K562 (cell line): Measurements from ENCODE around the gene MAPK13. TPM values are rescaled to one million over a fixed set of nuclear protein-coding genes. Genes with fewer than 3 reads are reported as not detected.

Source experiments
- ATAC-seq: fragments of 200-7000 bp; cut with Tn5 transposase; 3 replicates; pipeline ENCODE4 v1.9.1; 2020; ENCODE audit warnings: moderate library complexity
- BruUV-seq: library from RNA; stranded (reverse); fragments of 400-500 nt; replicated peaks from 2 replicates; lab custom pipeline; 2021; lab: Mats Ljungman, UMichigan
- CTCF ChIA-PET: fragments of 300-600 bp; formaldehyde crosslinking; extraction: SDS; loops from one replicate; lab custom pipeline; 2021; ENCODE audit warnings: low intra/inter-chr PET ratio; lab: Yijun Ruan, JAX
- POLR2A ChIA-PET: fragments of 300-600, 350-650 bp; sonication (Branson Sonifier 250); formaldehyde crosslinking; extraction: SDS; loops from one replicate; lab custom pipeline; 2021; ENCODE audit warnings: antibody characterized with exemption, inconsistent platforms; lab: Yijun Ruan, JAX
- DNase-seq, 4 experiments: peaks; one replicate each; pipeline versions ENCODE4 v3.0.0 to v3.0.0-alpha.2; 2011 to 2018; ENCODE audit warnings: low spot score in 3 of 4, mixed read lengths in 3 of 4; ENCODE audit errors: extremely low read depth in 1 of 4
- FAIRE-seq: peaks from 2 replicates; lab custom pipeline; 2011; peaks lifted over from hg19 to GRCh38; lab: Jason Lieb, UNC
- H2AFZ ChIP-seq: 2 replicates; pipeline ENCODE4 v1.6.0; 2011; ENCODE audit warnings: low read depth, low read length, control low read depth, inconsistent platforms
- H3K27ac ChIP-seq: fragments of 200-600 bp; 3 replicates; pipeline ENCODE4 v1.8.0; 2011; ENCODE audit warnings: low read depth, mild to moderate bottlenecking, control low read depth, inconsistent platforms, low read length, moderate library complexity, mixed read lengths; ENCODE audit errors: extremely low read depth
- H3K27me3 ChIP-seq, 2 experiments: fragments of 300-600 bp in 1 of 2; 2 replicates in 1 of 2; 3 replicates in 1 of 2; pipeline versions ENCODE4 v1.6.0 to v1.8.0; 2011; ENCODE audit warnings: inconsistent platforms in 2 of 2, low read length in 2 of 2, mild to moderate bottlenecking in 1 of 2, mixed read lengths in 1 of 2, moderate library complexity in 1 of 2; ENCODE audit not compliant: control insufficient read depth in 2 of 2, insufficient read depth in 2 of 2
- H3K36me3 ChIP-seq: fragments of 300-600 bp; 3 replicates; pipeline ENCODE4 v1.8.0; 2011; ENCODE audit warnings: mild to moderate bottlenecking, low read length, inconsistent platforms; ENCODE audit not compliant: control insufficient read depth, insufficient read depth
- H3K4me1 ChIP-seq, 2 experiments: fragments of 200-600 bp in 1 of 2; replicated peaks in 1 of 2; 2 replicates in 1 of 2; 3 replicates in 1 of 2; pipeline versions ENCODE4 v1.5.1 to v1.8.0; 2011; ENCODE audit warnings: inconsistent platforms in 2 of 2, low read length in 2 of 2, mild to moderate bottlenecking in 1 of 2, mixed read lengths in 1 of 2, moderate library complexity in 1 of 2; ENCODE audit not compliant: control insufficient read depth in 2 of 2, insufficient read depth in 2 of 2
- H3K4me2 ChIP-seq: 2 replicates; pipeline ENCODE4 v1.6.1; 2011; ENCODE audit warnings: low read length, control low read depth, inconsistent platforms, mixed read lengths; ENCODE audit not compliant: insufficient read depth
- H3K4me3 ChIP-seq: fragments of 200-600 bp; sonication (generic), shearing (Covaris generic); 2 replicates; pipeline ENCODE4 v1.5.1; 2016; ENCODE audit warnings: control low read depth, inconsistent platforms
- H3K79me2 ChIP-seq: fragments of 200-600 bp; 3 replicates; pipeline ENCODE4 v1.8.0; 2011; ENCODE audit warnings: low read length, inconsistent platforms; ENCODE audit not compliant: control insufficient read depth, insufficient read depth
- H3K9ac ChIP-seq, 2 experiments: 2 replicates each; pipeline versions ENCODE4 v1.6.0 to v1.6.1; 2011; ENCODE audit warnings: low read depth in 2 of 2, low read length in 2 of 2, control low read depth in 1 of 2, inconsistent platforms in 1 of 2, mild to moderate bottlenecking in 1 of 2, mixed read lengths in 1 of 2; ENCODE audit not compliant: insufficient read depth in 1 of 2
- H3K9me1 ChIP-seq: one replicate; pipeline ENCODE4 v1.6.0; 2011; ENCODE audit warnings: inconsistent platforms, mild to moderate bottlenecking, low read length, moderate library complexity; ENCODE audit not compliant: control insufficient read depth, insufficient read depth
- H3K9me3 ChIP-seq: replicated peaks from 2 replicates; pipeline ENCODE4 v1.5.1; 2011; ENCODE audit warnings: low read depth, low read length, inconsistent platforms; ENCODE audit not compliant: control insufficient read depth, insufficient read depth
- H4K20me1 ChIP-seq: replicated peaks from 2 replicates; pipeline ENCODE4 v1.6.1; 2011; ENCODE audit warnings: low read length, inconsistent platforms, mixed read lengths; ENCODE audit not compliant: control insufficient read depth, insufficient read depth
- CEBPB ChIP-seq: fragments of 450-650 bp; IDR thresholded peaks from 2 replicates; pipeline ENCODE4 v1.6.1; 2016; ENCODE audit warnings: missing genetic modification characterization, missing compliant biosample characterization
- CEBPG ChIP-seq, 3 experiments: fragments of 200-800 bp in 1 of 3; sonication (Bioruptor generic) in 1 of 3; sonication (generic) in 1 of 3; formaldehyde crosslinking in 1 of 3; IDR thresholded peaks in 2 of 3; conservative IDR thresholded peaks in 1 of 3; 2 replicates each; pipeline versions ENCODE4 v1.6.1 to v1.8.0; 2016 to 2022; ENCODE audit warnings: missing compliant biosample characterization in 2 of 3, missing genetic modification characterization in 2 of 3, mild to moderate bottlenecking in 1 of 3, missing genetic modification reagents in 1 of 3
- FOXK2 ChIP-seq, 2 experiments: fragments of 450-650 bp; IDR thresholded peaks in 1 of 2; conservative IDR thresholded peaks in 1 of 2; 2 replicates each; pipeline ENCODE4 v1.6.1; 2016; ENCODE audit warnings: low read depth in 2 of 2, mild to moderate bottlenecking in 1 of 2
- WGBS: fragments of 100-300 bp; shearing (Covaris generic); methylation state at CpG from one replicate; pipeline ENCODE4 v1.1.6; 2016; ENCODE audit warnings: low coverage, mixed read lengths; ENCODE audit not compliant: insufficient coverage; ENCODE audit errors: missing lambda C conversion rate; 5-methylcytosine and 5-hydroxymethylcytosine counted together
- in situ Hi-C: fragments of 300-500 bp; cut with MboI; formaldehyde crosslinking; loops from 4 replicates; pipeline ENCODE4 v1.15.0; 2018; ENCODE audit warnings: inconsistent platforms, mixed read lengths
- intact Hi-C: fragments of 100-400 bp; cut with micrococcal nuclease; formaldehyde crosslinking; loops from 2 replicates; pipeline ENCODE4 v1.14.2; 2022
- polyA plus RNA-seq, 8 experiments: library from polyadenylated mRNA; depleted of rRNA in 4 of 8; stranded (reverse) in 5 of 8; unstranded in 3 of 8; fragments of >200 nt; fragmentation: Nextera tagmentation in 2 of 8; fragmentation: Illumina TruSeq in 1 of 8; extraction: Ambion mirVana in 2 of 8; extraction: Trizol in 1 of 8; gene quantifications; 2 replicates each; pipeline versions ENCODE4 v1.2.1 to v1.2.3, GENCODE V29; 2011 to 2014; ENCODE audit warnings: inconsistent platforms in 1 of 8, missing spikeins in 1 of 8
- total RNA-seq, 7 experiments: library from RNA; depleted of rRNA in 6 of 7; stranded (reverse); fragments of >200 nt in 6 of 7; fragmentation: Illumina TruSeq in 2 of 7; extraction: Trizol in 2 of 7; gene quantifications; 2 replicates each; pipeline versions ENCODE4 v1.2.1 to v1.2.3, GENCODE V29; 2011 to 2021; ENCODE audit warnings: low replicate concordance in 1 of 7

Gene MAPK13
- total and polyA plus RNA-seq, 9 of the 15 experiments (the other 6 are each of a cell fraction or from before 2014, with no cell fraction given), result 0.03 to 2.3 (median 0.48) TPM; not detected in 1

DNA sequence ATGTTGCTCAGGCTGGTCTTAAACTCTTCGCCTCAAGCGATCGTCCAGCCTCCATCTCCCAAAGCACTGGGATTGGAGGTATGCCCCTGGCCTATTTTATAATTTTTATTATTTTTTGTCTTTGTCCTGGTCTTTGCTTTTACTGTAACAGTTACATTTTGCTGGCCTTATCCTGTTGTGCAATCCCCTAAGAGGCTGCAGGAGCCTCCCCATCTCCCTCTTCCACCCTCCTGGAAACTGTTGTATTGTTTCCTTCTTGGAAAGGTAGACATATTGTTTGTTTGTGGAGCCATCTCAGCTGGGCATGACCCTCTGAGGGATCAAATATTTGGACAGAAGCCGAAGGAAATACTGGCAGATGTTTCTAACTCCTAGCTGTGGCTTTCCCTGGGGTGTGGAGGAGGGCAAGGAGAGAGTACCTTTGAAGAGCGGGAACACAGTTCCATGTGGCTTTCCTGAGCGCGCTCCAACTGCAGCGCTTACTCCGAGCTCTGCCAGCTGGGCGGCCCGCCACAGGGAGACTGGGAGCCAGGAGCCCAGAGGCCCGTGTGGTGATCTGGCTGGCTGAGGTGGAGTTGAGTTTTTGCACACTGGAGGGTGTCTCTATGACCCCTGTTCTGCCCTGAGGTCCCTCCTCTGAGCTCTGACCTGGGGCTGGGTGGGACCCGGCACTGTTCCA lies 4.9 kb downstream of the MAPK13 start:
- Histone ChIP-seq H3K9ac (peak overlapping the region in 1 of 2 experiments; percentile 1; a peak in 1 of 4 replicates), H3K79me2 (no peaks in the 10 kb centered on the region), H3K4me1 (peaks cover 13 to 29% of the 10 kb centered on the region in 2 experiments), H3K9me1 (no peaks in the 10 kb centered on the region), H3K27me3 (peaks cover 10 to 39% of the 10 kb centered on the region in 2 experiments; a peak in 4 of 5 replicates), H3K36me3 (no peaks in the 10 kb centered on the region), H3K4me2 (no peak overlapping the region), H3K4me3 (no peak overlapping the region), H4K20me1 (no peaks in the 10 kb centered on the region; the same call in 1 of the 2 replicates), H3K27ac (no peak overlapping the region), H2AFZ (no peak overlapping the region), H3K9me3 (no peaks in the 10 kb centered on the region)
- 48% methylated on average over 13 of the region's 13 CpGs for WGBS
- ATAC-seq (no peak), FAIRE-seq (no peak), DNase-seq (peak in 1 of 4 experiments; percentile 9)
- BruUV-seq, result no TSS peak
- POLR2A ChIA-PET, result interaction anchor here (1.2 kb wide), 1 partner anchor 79 kb away, joined by 4 read pairs; no protein-coding TSS in a partner anchor
- in situ Hi-C loops (no loop called here), intact Hi-C loops (loop anchor here (5.0 kb wide), 1 partner anchor 227 kb away; no protein-coding TSS in a partner anchor)
- TF ChIP-seq CEBPG (CRISPR knock-in tag; IDR thresholded peaks at IDR 0.05), result no peak
- peak; percentile 9 to 64; a peak in 3 of 4 replicates for TF ChIP-seq CEBPG (tag; conservative IDR thresholded peaks at IDR 0.05 in 1 of 2, IDR thresholded peaks at IDR 0.05 in 1 of 2)
- TF ChIP-seq FOXK2 (conservative IDR thresholded peaks at IDR 0.05 in 1 of 2, IDR thresholded peaks at IDR 0.05 in 1 of 2; ENCODE audit: low read depth in 2 of 2), result no peak
- peak; percentile 66 for TF ChIP-seq CEBPB (tag)
- CTCF ChIA-PET, result no interaction called here
